H1 (cell line): Measurements from ENCODE around the gene DAPK2. TPM values are rescaled to one million over a fixed set of nuclear protein-coding genes. Genes with fewer than 3 reads are reported as not detected.

Experiments
- ATF2 ChIP-seq: IDR thresholded peaks from 2 replicates; pipeline ENCODE4 v1.6.1; 2012; ENCODE audit warnings: low read length, inconsistent platforms
- polyA plus RNA-seq, 7 experiments: library from polyadenylated mRNA; depleted of rRNA in 3 of 7; stranded (reverse) in 5 of 7; unstranded in 2 of 7; fragments of >200 nt in 5 of 7; fragments of 200-250 nt in 2 of 7; gene quantifications; 1 replicate in 5 of 7; 2 replicates in 1 of 7; 4 replicates in 1 of 7; pipeline versions ENCODE4 v1.2.1 to v1.2.3, GENCODE V29; 2011 to 2013; ENCODE audit warnings: missing spikeins in 2 of 7, mixed read lengths in 2 of 7
- total RNA-seq: library from RNA; stranded (reverse); fragmentation: NEBNext Ultra II Directional; extraction: Animal tissue kit (Norgen Biotek cat#: 25700); gene quantifications from 2 replicates; pipeline ENCODE4 v1.2.1, GENCODE V29; 2021

DAPK2 gene
- total and polyA plus RNA-seq, 2 of the 8 experiments (the other 6 are each of a cell fraction or from before 2014, with no cell fraction given) = 1.8 to 2.9 TPM

- TF ChIP-seq ATF2 = no peak
Observed at GRCh38 chr15:63888146-63888545, 158.1 kb downstream of the DAPK2 start (continued).
